IMR-90 (cell line): ENCODE measurements around the gene PTPRN2.

Experiments used
- CTCF ChIP-seq: conservative IDR thresholded peaks from 2 replicates; pipeline ENCODE4 v1.5.1; 2012; ENCODE audit warnings: mild to moderate bottlenecking, low read depth, low read length, improper control_type of control experiment
- FOS ChIP-seq: fragments of 150-350 bp; IDR thresholded peaks from 2 replicates; pipeline ENCODE4 v1.6.1; 2016; ENCODE audit warnings: low read depth, low read length
- POLR2A ChIP-seq: IDR thresholded peaks from 2 replicates; pipeline ENCODE4 v1.6.1; 2012; ENCODE audit warnings: mild to moderate bottlenecking, low read depth, low read length
- RAD21 ChIP-seq: IDR thresholded peaks from 2 replicates; pipeline ENCODE4 v1.6.1; 2012; ENCODE audit warnings: low read length, improper control_type of control experiment
- USF2 ChIP-seq: fragments of 150-350 bp; IDR thresholded peaks from 2 replicates; pipeline ENCODE4 v1.6.1; 2017; ENCODE audit warnings: mild to moderate bottlenecking, antibody characterized with exemption, low read length, low read depth

- TF ChIP-seq CTCF, result no peak
- no peak for TF ChIP-seq FOS
- TF ChIP-seq POLR2A, result no peak
- no peak for TF ChIP-seq USF2
- TF ChIP-seq RAD21, result no peak
These were observed 25.1 kb downstream of the PTPRN2 start for GRCh38 chr7:158562517-158562916.
